ENCODE data around the gene DNAH7.
"Not testable (repeated sequence)": the region's sequence is repeated elsewhere in the genome, so short reads cannot be mapped to it uniquely, and the experiment has no call there.

DNAH7 gene

GRCh38 chr2:195925120-195925519 lies 143.5 kb downstream of the DNAH7 start:
- H3K27me3 ChIP-seq (ENCODE audit: insufficient read depth, low read depth): no peaks in the 10 kb centered on the region
- H3K9ac ChIP-seq: no peak overlapping the region
- no peaks in the 10 kb centered on the region for H3K79me2 ChIP-seq (ENCODE audit: insufficient read depth, low read depth)
- no peaks in the 10 kb centered on the region for H4K20me1 ChIP-seq (ENCODE audit: insufficient read depth)
- H3K4me3 ChIP-seq (IDR thresholded peaks at IDR 0.05; ENCODE audit: insufficient read depth, low read depth, low read length): no peak overlapping the region
- H3K27ac ChIP-seq: no peak overlapping the region
- no peaks in the 10 kb centered on the region for H3K36me3 ChIP-seq (ENCODE audit: insufficient read depth)
- no peak for TF ChIP-seq CTCF (conservative IDR thresholded peaks at IDR 0.05; ENCODE audit: low read depth, low read length)
- no peaks in the 10 kb centered on the region for H3K4me1 ChIP-seq (ENCODE audit: low read depth, poor library complexity, severe bottlenecking)
- H2AFZ ChIP-seq (ENCODE audit: low read depth): no peak overlapping the region
- H3K4me2 ChIP-seq: no peak overlapping the region

GRCh38 chr2:195923889-195924288 lies 144.7 kb downstream of the DNAH7 start:
- no peaks in the 10 kb centered on the region for H3K4me1 ChIP-seq (ENCODE audit: low read depth, poor library complexity, severe bottlenecking)
- no peak overlapping the region for H3K4me2 ChIP-seq
- H3K27ac ChIP-seq: no peak overlapping the region
- H2AFZ ChIP-seq (ENCODE audit: low read depth): no peak overlapping the region
- H3K4me3 ChIP-seq (IDR thresholded peaks at IDR 0.05; ENCODE audit: insufficient read depth, low read depth, low read length): no peak overlapping the region
- H3K36me3 ChIP-seq (ENCODE audit: insufficient read depth): no peaks in the 10 kb centered on the region
- no peak overlapping the region for H3K9ac ChIP-seq
- no peaks in the 10 kb centered on the region for H3K79me2 ChIP-seq (ENCODE audit: insufficient read depth, low read depth)
- no peak for TF ChIP-seq CTCF (conservative IDR thresholded peaks at IDR 0.05; ENCODE audit: low read depth, low read length)
- no peaks in the 10 kb centered on the region for H4K20me1 ChIP-seq (ENCODE audit: insufficient read depth)
- no peaks in the 10 kb centered on the region for H3K27me3 ChIP-seq (ENCODE audit: insufficient read depth, low read depth)

- not testable (repeated sequence) for H3K27me3 ChIP-seq (ENCODE audit: insufficient read depth, low read depth); H3K27ac ChIP-seq; H3K79me2 ChIP-seq (ENCODE audit: insufficient read depth, low read depth); H3K4me2 ChIP-seq; H3K4me3 ChIP-seq (IDR thresholded peaks at IDR 0.05; ENCODE audit: insufficient read depth, low read depth, low read length); H4K20me1 ChIP-seq (ENCODE audit: insufficient read depth); H3K36me3 ChIP-seq (ENCODE audit: insufficient read depth); H3K9ac ChIP-seq; H3K4me1 ChIP-seq (ENCODE audit: low read depth, poor library complexity, severe bottlenecking); H2AFZ ChIP-seq (ENCODE audit: low read depth)
Observed at GRCh38 chr2:195917021-195917600, 151.5 kb downstream of the DNAH7 start.

- Histone ChIP-seq H3K9ac (no peak overlapping the region), H4K20me1 (ENCODE audit: insufficient read depth) (no peaks in the 10 kb centered on the region), H3K79me2 (ENCODE audit: insufficient read depth, low read depth) (no peaks in the 10 kb centered on the region), H3K36me3 (ENCODE audit: insufficient read depth) (no peaks in the 10 kb centered on the region), H2AFZ (ENCODE audit: low read depth) (no peak overlapping the region), H3K27me3 (ENCODE audit: insufficient read depth, low read depth) (no peaks in the 10 kb centered on the region), H3K27ac (no peak overlapping the region), H3K4me1 (ENCODE audit: low read depth, poor library complexity, severe bottlenecking) (no peaks in the 10 kb centered on the region), H3K4me3 (IDR thresholded peaks at IDR 0.05; ENCODE audit: insufficient read depth, low read depth, low read length) (no peak overlapping the region), H3K4me2 (no peak overlapping the region)
- TF ChIP-seq CTCF (conservative IDR thresholded peaks at IDR 0.05; ENCODE audit: low read depth, low read length): no peak
Observed at GRCh38 chr2:195912079-195912478, 156.6 kb downstream of the DNAH7 start.

GRCh38 chr2:195910570-195910969 lies 158.1 kb downstream of the DNAH7 start:
- no peaks in the 10 kb centered on the region for H4K20me1 ChIP-seq (ENCODE audit: insufficient read depth)
- H3K4me2 ChIP-seq: no peak overlapping the region
- H3K79me2 ChIP-seq (ENCODE audit: insufficient read depth, low read depth): no peaks in the 10 kb centered on the region
- no peaks in the 10 kb centered on the region for H3K27me3 ChIP-seq (ENCODE audit: insufficient read depth, low read depth)
- H2AFZ ChIP-seq (ENCODE audit: low read depth): no peak overlapping the region
- H3K27ac ChIP-seq: no peak overlapping the region
- no peaks in the 10 kb centered on the region for H3K36me3 ChIP-seq (ENCODE audit: insufficient read depth)
- H3K4me3 ChIP-seq (IDR thresholded peaks at IDR 0.05; ENCODE audit: insufficient read depth, low read depth, low read length): no peak overlapping the region
- TF ChIP-seq CTCF (conservative IDR thresholded peaks at IDR 0.05; ENCODE audit: low read depth, low read length): no peak
- H3K9ac ChIP-seq: no peak overlapping the region
- no peaks in the 10 kb centered on the region for H3K4me1 ChIP-seq (ENCODE audit: low read depth, poor library complexity, severe bottlenecking)
